Measurements from ENCODE around the gene THRA. TPM values are rescaled to one million over a fixed set of nuclear protein-coding genes. Genes with fewer than 3 reads are reported as not detected.

THRA gene
- total and polyA plus RNA-seq, 9 of the 15 experiments (the other 6 are each of a cell fraction or from before 2014, with no cell fraction given) = 0.34 to 23.4 (median 12.7) TPM

- TF ChIP-seq ZBTB34 (CRISPR knock-in tag; IDR thresholded peaks at IDR 0.05) = no peak
- TF ChIP-seq LARP7 (IDR thresholded peaks at IDR 0.05) = no peak
- peak; percentile 32; the same call in 1 of the 2 replicates for TF ChIP-seq POLR2AphosphoS5 (IDR thresholded peaks at IDR 0.05; ENCODE audit: control insufficient read depth, insufficient read depth, low read depth, low read length)
- no peak for TF ChIP-seq TAF9B (IDR thresholded peaks at IDR 0.05; ENCODE audit: partially characterized antibody)
- TF ChIP-seq TRIM24 (IDR thresholded peaks at IDR 0.05) = 0 out of 4 replicates have a peak, but pooled peaks of 1 of the 2 experiments have one; percentile 11
- no peak for TF ChIP-seq MYBL2 (IDR thresholded peaks at IDR 0.05; ENCODE audit: low read depth)
- no peak for TF ChIP-seq MYBL2 (CRISPR knock-in tag; IDR thresholded peaks at IDR 0.05; ENCODE audit: borderline replicate concordance)
- TF ChIP-seq NCOA1 (IDR thresholded peaks at IDR 0.05; ENCODE audit: low read depth) = no peak
- TF ChIP-seq NR2C1 (IDR thresholded peaks at IDR 0.05) = no peak
- peak; percentile 66 for TF ChIP-seq NR2C1 (tag; IDR thresholded peaks at IDR 0.05)
- TF ChIP-seq NFYB (IDR thresholded peaks at IDR 0.05; ENCODE audit: extremely low read depth, insufficient read length) = no peak
- TF ChIP-seq TBL1XR1 (IDR thresholded peaks at IDR 0.05; ENCODE audit: low read length in 2 of 2) = no peak
- peak; percentile 66; the same call in 1 of the 2 replicates for TF ChIP-seq TCF15 (CRISPR knock-in tag; IDR thresholded peaks at IDR 0.05)
- no peak for TF ChIP-seq CBX8 (IDR thresholded peaks at IDR 0.05; ENCODE audit: borderline replicate concordance, extremely low read depth, low read depth, low read length, poor library complexity, severe bottlenecking)
- TF ChIP-seq ARHGAP35 (IDR thresholded peaks at IDR 0.05; ENCODE audit: partially characterized antibody) = no peak
- no peak for TF ChIP-seq IRF2 (CRISPR knock-in tag; IDR thresholded peaks at IDR 0.05)
- TF ChIP-seq ZNF512 (tag; IDR thresholded peaks at IDR 0.05) = no peak
These were observed 50.5 kb downstream of the THRA start (continued) for GRCh38 chr17:40113110-40113906.

Measured in K562 (cell line).